HCT116 (cell line): ENCODE data around the gene CIZ1. TPM values are rescaled to one million over a fixed set of nuclear protein-coding genes. Genes with fewer than 3 reads are reported as not detected.

Experiments
- ATAC-seq: fragments of 200-7000 bp; cut with Tn5 transposase; 2 replicates; pipeline ENCODE4 v1.9.1; 2020; ENCODE audit warnings: mild to moderate bottlenecking, moderate library complexity
- BruUV-seq: library from RNA; stranded (reverse); fragments of 400-500 nt; replicated peaks from 2 replicates; lab custom pipeline; 2021; lab: Mats Ljungman, UMichigan
- CTCF ChIA-PET: fragments of 300-600 bp; sonication (Branson Sonifier 250); formaldehyde crosslinking; loops from one replicate; lab custom pipeline; 2021; ENCODE audit warnings: antibody characterized with exemption; lab: Charles Lee
- POLR2A ChIA-PET: fragments of 300-600, 350-600 bp; sonication (Branson Sonifier 250); formaldehyde crosslinking; loops from one replicate; lab custom pipeline; 2021; ENCODE audit warnings: antibody characterized with exemption; lab: Charles Lee
- RAD21 ChIA-PET, 2 experiments: fragments of 300-600 bp; sonication (Branson Sonifier 250); formaldehyde crosslinking; loops; one replicate each; lab custom pipeline; 2023; ENCODE audit warnings: low total read pairs in 2 of 2; ENCODE audit not compliant: uncharacterized antibody in 2 of 2, unreplicated experiment in 2 of 2, low non-redundant PET in 1 of 2; lab: Charles Lee
- DNase-seq: peaks from one replicate; pipeline ENCODE4 v3.0.0-alpha.2; 2010; ENCODE audit warnings: low read depth, low spot score
- H2AFZ ChIP-seq: fragments of 200-600 bp; shearing (Covaris generic), sonication (generic); 2 replicates; pipeline ENCODE4 v1.6.1; 2017; ENCODE audit warnings: low read depth, mixed run types, mixed read lengths, antibody characterized with exemption, low read length; ENCODE audit not compliant: poor library complexity, severe bottlenecking
- H3K27ac ChIP-seq: 2 replicates; pipeline ENCODE4 v1.5.1; 2012; ENCODE audit warnings: low read depth, low read length
- H3K27me3 ChIP-seq: fragments of 200-600 bp; sonication (generic); 2 replicates; pipeline ENCODE4 v1.6.1; 2016; ENCODE audit warnings: mixed run types, low read length, mixed read lengths; ENCODE audit not compliant: insufficient read depth
- H3K36me3 ChIP-seq, 2 experiments: fragments of 200-500 bp in 1 of 2; fragments of 200-600 bp in 1 of 2; sonication (Bioruptor generic) in 1 of 2; sonication (generic) in 1 of 2; 2 replicates each; pipeline versions ENCODE4 v1.5.1 to v1.6.1; 2014 to 2016; ENCODE audit warnings: low read length in 2 of 2, inconsistent platforms in 1 of 2, mixed read lengths in 1 of 2, mixed run types in 1 of 2; ENCODE audit not compliant: insufficient read depth in 2 of 2, control insufficient read depth in 1 of 2
- H3K4me1 ChIP-seq, 2 experiments: fragments of 200-600 bp in 1 of 2; sonication (generic) in 1 of 2; 2 replicates each; pipeline versions ENCODE4 v1.5.1 to v1.6.1; 2012 to 2017; ENCODE audit warnings: low read length in 2 of 2, inconsistent platforms in 1 of 2, mild to moderate bottlenecking in 1 of 2, mixed read lengths in 1 of 2, mixed run types in 1 of 2, moderate library complexity in 1 of 2; ENCODE audit not compliant: insufficient read depth in 2 of 2, control insufficient read depth in 1 of 2
- H3K4me2 ChIP-seq: fragments of 200-600 bp; sonication (generic); 2 replicates; pipeline ENCODE4 v1.6.1; 2017; ENCODE audit warnings: mixed run types, low read length, mixed read lengths
- H3K4me3 ChIP-seq, 2 experiments: fragments of 200-600 bp in 1 of 2; sonication (generic) in 1 of 2; replicated peaks in 1 of 2; 2 replicates each; pipeline ENCODE4 v1.5.1; 2011 to 2016; ENCODE audit warnings: low read length in 2 of 2, control low read depth in 1 of 2, low read depth in 1 of 2, mild to moderate bottlenecking in 1 of 2, mixed read lengths in 1 of 2, mixed run types in 1 of 2
- H3K79me2 ChIP-seq: fragments of 200-600 bp; sonication (generic); 2 replicates; pipeline ENCODE4 v1.6.1; 2017; ENCODE audit warnings: mild to moderate bottlenecking, mixed run types, low read length, moderate library complexity, mixed read lengths; ENCODE audit not compliant: insufficient read depth
- H3K9ac ChIP-seq: fragments of 200-600 bp; sonication (generic); 2 replicates; pipeline ENCODE4 v1.6.1; 2016; ENCODE audit warnings: low read length, mixed read lengths
- H3K9me2 ChIP-seq: fragments of 200-600 bp; sonication (generic), shearing (Covaris generic); 2 replicates; pipeline ENCODE4 v1.6.1; 2017; ENCODE audit warnings: mixed run types, mild to moderate bottlenecking, moderate library complexity; ENCODE audit not compliant: insufficient read depth
- H3K9me3 ChIP-seq, 2 experiments: fragments of 200-500 bp in 1 of 2; fragments of 200-600 bp in 1 of 2; sonication (Bioruptor generic) in 1 of 2; sonication (generic) in 1 of 2; 2 replicates each; pipeline ENCODE4 v1.6.1; 2014 to 2017; ENCODE audit warnings: low read length in 2 of 2, mixed read lengths in 2 of 2, inconsistent platforms in 1 of 2, low read depth in 1 of 2, mild to moderate bottlenecking in 1 of 2, mixed run types in 1 of 2, moderate library complexity in 1 of 2; ENCODE audit not compliant: control insufficient read depth in 1 of 2, insufficient read depth in 1 of 2
- H4K20me1 ChIP-seq: fragments of 200-600 bp; sonication (generic), shearing (Covaris generic); 2 replicates; pipeline ENCODE4 v1.6.1; 2017; ENCODE audit warnings: mixed run types, mild to moderate bottlenecking, moderate library complexity; ENCODE audit not compliant: insufficient read depth
- CBX3 ChIP-seq: IDR thresholded peaks from 2 replicates; pipeline ENCODE4 v1.6.1; 2012; ENCODE audit warnings: low read depth
- CEBPB ChIP-seq: IDR thresholded peaks from 2 replicates; pipeline ENCODE4 v1.6.1; 2012; ENCODE audit warnings: low read depth
- EZH2 ChIP-seq: fragments of 200-600 bp; sonication (generic); IDR thresholded peaks from 2 replicates; pipeline ENCODE4 v1.6.1; 2017; ENCODE audit warnings: antibody characterized with exemption, mixed run types
- FOSL1 ChIP-seq: IDR thresholded peaks from 2 replicates; pipeline ENCODE4 v1.6.1; 2012; ENCODE audit warnings: low read depth
- POLR2A ChIP-seq: IDR thresholded peaks from 2 replicates; pipeline ENCODE4 v1.7.0; 2011; ENCODE audit warnings: borderline replicate concordance; ENCODE audit not compliant: insufficient read depth, insufficient read length; ENCODE audit errors: extremely low read depth
- RAD21 ChIP-seq: IDR thresholded peaks from 2 replicates; pipeline ENCODE4 v1.6.1; 2012; ENCODE audit warnings: low read depth, mild to moderate bottlenecking
- SIN3A ChIP-seq: IDR thresholded peaks from 2 replicates; pipeline ENCODE4 v1.6.1; 2012; ENCODE audit warnings: low read depth
- SRF ChIP-seq: IDR thresholded peaks from 2 replicates; pipeline ENCODE4 v1.6.1; 2012; ENCODE audit warnings: low read depth
- ZFX ChIP-seq: fragments of 450-650 bp; IDR thresholded peaks from 2 replicates; pipeline ENCODE4 v1.6.1; 2017
- intact Hi-C: fragments of 100-400 bp; cut with micrococcal nuclease; formaldehyde crosslinking; loops from 2 replicates; pipeline ENCODE4 v1.10.0; 2022
- total RNA-seq: library from RNA; stranded (reverse); gene quantifications from one replicate; pipeline ENCODE4 v1.2.1, GENCODE V29; 2021; ENCODE audit not compliant: unreplicated experiment
- TF ChIP-seq, protein P1 (sequence below): IDR thresholded peaks from 2 replicates; pipeline ENCODE4 v1.6.1; 2012
- TF ChIP-seq, protein P2 (sequence below): IDR thresholded peaks from 2 replicates; pipeline ENCODE4 v1.6.1; 2012
- TF ChIP-seq, protein P3 (sequence below), 3 experiments: fragments of 200-600 bp in 1 of 3; sonication (generic) in 1 of 3; IDR thresholded peaks in 2 of 3; conservative IDR thresholded peaks in 1 of 3; 2 replicates each; pipeline ENCODE4 v1.5.1; 2012 to 2017; ENCODE audit warnings: low read depth in 2 of 3, low read length in 2 of 3, antibody characterized with exemption in 1 of 3, borderline replicate concordance in 1 of 3, control low read depth in 1 of 3, mild to moderate bottlenecking in 1 of 3, mixed read lengths in 1 of 3, mixed run types in 1 of 3, moderate library complexity in 1 of 3; ENCODE audit not compliant: insufficient read depth in 1 of 3

The CIZ1 gene
- total RNA-seq, 1 experiment from 2014 or later: 144 TPM

DNA sequence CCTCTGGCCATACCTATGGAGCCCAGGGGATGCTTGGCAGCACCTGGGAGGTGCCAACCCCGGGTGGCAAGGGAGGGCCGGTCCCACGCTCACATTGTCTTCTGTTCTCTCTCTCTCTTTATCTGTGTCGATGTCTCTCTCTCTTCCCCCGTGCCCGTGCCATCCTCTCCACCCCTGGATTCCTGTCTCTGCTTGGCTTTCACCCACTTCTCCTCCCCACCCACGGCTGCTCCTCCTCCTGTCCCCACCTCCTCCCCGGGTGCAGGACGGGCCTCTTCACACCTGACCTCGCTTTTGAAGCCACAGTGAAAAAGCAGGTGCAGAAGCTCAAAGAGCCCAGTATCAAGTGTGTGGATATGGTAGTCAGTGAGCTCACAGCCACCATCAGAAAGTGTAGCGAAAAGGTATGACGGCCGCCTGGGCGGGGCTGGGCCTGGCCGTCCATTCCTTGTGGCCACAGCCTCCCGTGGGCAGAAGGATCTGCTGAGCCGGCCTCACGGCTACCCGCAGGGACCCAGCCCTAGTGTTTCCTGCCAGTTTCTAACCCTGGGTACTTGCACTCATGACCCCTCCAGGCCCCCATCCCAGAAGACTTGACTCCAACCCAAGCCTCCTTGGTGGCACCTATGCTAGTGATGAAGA, 34.5 kb upstream of the CIZ1 start:
- CTCF ChIA-PET: no interaction called here
- Histone ChIP-seq H2AFZ (no peak overlapping the region), H3K27ac (no peak overlapping the region), H3K4me3 (no peak overlapping the region), H3K27me3 (no peaks in the 10 kb centered on the region), H3K4me2 (no peak overlapping the region), H3K79me2 (no peaks in the 10 kb centered on the region), H3K4me1 (no peaks in the 10 kb centered on the region), H3K36me3 (no peaks in the 10 kb centered on the region), H4K20me1 (no peaks in the 10 kb centered on the region), H3K9me2 (no peaks in the 10 kb centered on the region), H3K9me3 (no peaks in the 10 kb centered on the region), H3K9ac (no peak overlapping the region)
- POLR2A ChIA-PET: no interaction called here
- BruUV-seq: no TSS peak
- TF ChIP-seq RAD21: no peak
- TF ChIP-seq CEBPB: no peak
- TF ChIP-seq SIN3A: no peak
- TF ChIP-seq, protein P1, sequence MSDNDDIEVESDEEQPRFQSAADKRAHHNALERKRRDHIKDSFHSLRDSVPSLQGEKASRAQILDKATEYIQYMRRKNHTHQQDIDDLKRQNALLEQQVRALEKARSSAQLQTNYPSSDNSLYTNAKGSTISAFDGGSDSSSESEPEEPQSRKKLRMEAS: no peak
- no peak for TF ChIP-seq CBX3
- no peak for TF ChIP-seq EZH2
- TF ChIP-seq, protein P2, sequence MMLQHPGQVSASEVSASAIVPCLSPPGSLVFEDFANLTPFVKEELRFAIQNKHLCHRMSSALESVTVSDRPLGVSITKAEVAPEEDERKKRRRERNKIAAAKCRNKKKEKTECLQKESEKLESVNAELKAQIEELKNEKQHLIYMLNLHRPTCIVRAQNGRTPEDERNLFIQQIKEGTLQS: no peak
- TF ChIP-seq, protein P3, sequence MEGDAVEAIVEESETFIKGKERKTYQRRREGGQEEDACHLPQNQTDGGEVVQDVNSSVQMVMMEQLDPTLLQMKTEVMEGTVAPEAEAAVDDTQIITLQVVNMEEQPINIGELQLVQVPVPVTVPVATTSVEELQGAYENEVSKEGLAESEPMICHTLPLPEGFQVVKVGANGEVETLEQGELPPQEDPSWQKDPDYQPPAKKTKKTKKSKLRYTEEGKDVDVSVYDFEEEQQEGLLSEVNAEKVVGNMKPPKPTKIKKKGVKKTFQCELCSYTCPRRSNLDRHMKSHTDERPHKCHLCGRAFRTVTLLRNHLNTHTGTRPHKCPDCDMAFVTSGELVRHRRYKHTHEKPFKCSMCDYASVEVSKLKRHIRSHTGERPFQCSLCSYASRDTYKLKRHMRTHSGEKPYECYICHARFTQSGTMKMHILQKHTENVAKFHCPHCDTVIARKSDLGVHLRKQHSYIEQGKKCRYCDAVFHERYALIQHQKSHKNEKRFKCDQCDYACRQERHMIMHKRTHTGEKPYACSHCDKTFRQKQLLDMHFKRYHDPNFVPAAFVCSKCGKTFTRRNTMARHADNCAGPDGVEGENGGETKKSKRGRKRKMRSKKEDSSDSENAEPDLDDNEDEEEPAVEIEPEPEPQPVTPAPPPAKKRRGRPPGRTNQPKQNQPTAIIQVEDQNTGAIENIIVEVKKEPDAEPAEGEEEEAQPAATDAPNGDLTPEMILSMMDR (IDR thresholded peaks at IDR 0.05 in 2 of 3, conservative IDR thresholded peaks at IDR 0.05 in 1 of 3; ENCODE audit: borderline replicate concordance in 1 of 3, insufficient read depth in 1 of 3, low read depth in 2 of 3, low read length in 2 of 3): no peak
- no peak for TF ChIP-seq ZFX
- no peak for TF ChIP-seq FOSL1
- TF ChIP-seq SRF: no peak
- TF ChIP-seq POLR2A: no peak
- RAD21 ChIA-PET: no interaction called here
- intact Hi-C loops: no loop called here
- no peak for ATAC-seq
- no peak for DNase-seq
